ENCODE results near the gene KRT2.

The KRT2 gene

GRCh38 chr12:52688481-52688880, 36.5 kb upstream of the KRT2 start:
- Mint-ChIP-seq H3K9me3 (no peaks in the 10 kb centered on the region), H3K4me1 (peaks cover 68% of the 10 kb centered on the region), H3K27ac (no peak overlapping the region), H3K27me3 (no peaks in the 10 kb centered on the region), H3K4me3 (no peak overlapping the region), H3K36me3 (no peaks in the 10 kb centered on the region)

- H3K4me3 Mint-ChIP-seq: no peak overlapping the region
- H3K27me3 Mint-ChIP-seq: no peaks in the 10 kb centered on the region
- H3K9me3 Mint-ChIP-seq: no peaks in the 10 kb centered on the region
- H3K4me1 Mint-ChIP-seq: peaks cover 67% of the 10 kb centered on the region
- H3K36me3 Mint-ChIP-seq: no peaks in the 10 kb centered on the region
- no peak overlapping the region for H3K27ac Mint-ChIP-seq
Observed at GRCh38 chr12:52687497-52688385, 35.7 kb upstream of the KRT2 start.

- no peak overlapping the region for H3K4me3 Mint-ChIP-seq
- H3K27me3 Mint-ChIP-seq: no peaks in the 10 kb centered on the region
- H3K4me1 Mint-ChIP-seq: peaks cover 67% of the 10 kb centered on the region
- H3K27ac Mint-ChIP-seq: peak overlapping the region; percentile 36
- no peaks in the 10 kb centered on the region for H3K9me3 Mint-ChIP-seq
- H3K36me3 Mint-ChIP-seq: no peaks in the 10 kb centered on the region
Observed at GRCh38 chr12:52686756-52687487, 34.9 kb upstream of the KRT2 start.

- Mint-ChIP-seq H3K27ac (no peak overlapping the region), H3K9me3 (no peaks in the 10 kb centered on the region), H3K4me3 (no peak overlapping the region), H3K27me3 (no peaks in the 10 kb centered on the region), H3K4me1 (peaks cover 67% of the 10 kb centered on the region), H3K36me3 (no peaks in the 10 kb centered on the region)
Observed at GRCh38 chr12:52686063-52686462, 34.1 kb upstream of the KRT2 start.

GRCh38 chr12:52685406-52685890, 33.4 kb upstream of the KRT2 start:
- Mint-ChIP-seq H3K27me3 (no peaks in the 10 kb centered on the region), H3K9me3 (no peaks in the 10 kb centered on the region), H3K4me3 (no peak overlapping the region), H3K27ac (no peak overlapping the region), H3K4me1 (peaks cover 67% of the 10 kb centered on the region), H3K36me3 (no peaks in the 10 kb centered on the region)

- no peak overlapping the region for H3K27ac Mint-ChIP-seq
- no peaks in the 10 kb centered on the region for H3K36me3 Mint-ChIP-seq
- H3K27me3 Mint-ChIP-seq: no peaks in the 10 kb centered on the region
- H3K4me1 Mint-ChIP-seq: peaks cover 67% of the 10 kb centered on the region
- H3K4me3 Mint-ChIP-seq: no peak overlapping the region
- H3K9me3 Mint-ChIP-seq: no peaks in the 10 kb centered on the region
Observed at GRCh38 chr12:52684431-52684830, 32.4 kb upstream of the KRT2 start.

- H3K36me3 Mint-ChIP-seq: no peaks in the 10 kb centered on the region
- no peaks in the 10 kb centered on the region for H3K9me3 Mint-ChIP-seq
- no peak overlapping the region for H3K27ac Mint-ChIP-seq
- no peaks in the 10 kb centered on the region for H3K27me3 Mint-ChIP-seq
- H3K4me3 Mint-ChIP-seq: no peak overlapping the region
- H3K4me1 Mint-ChIP-seq: peaks cover 64% of the 10 kb centered on the region
Observed at GRCh38 chr12:52683575-52684300, 31.7 kb upstream of the KRT2 start.

GRCh38 chr12:52682938-52683574, 31.0 kb upstream of the KRT2 start:
- Mint-ChIP-seq H3K27ac (no peak overlapping the region), H3K27me3 (no peaks in the 10 kb centered on the region), H3K4me1 (peaks cover 67% of the 10 kb centered on the region), H3K4me3 (no peak overlapping the region), H3K9me3 (no peaks in the 10 kb centered on the region), H3K36me3 (no peaks in the 10 kb centered on the region)

GRCh38 chr12:52682381-52682660, 30.3 kb upstream of the KRT2 start:
- Mint-ChIP-seq H3K4me1 (peaks cover 65% of the 10 kb centered on the region), H3K27ac (peak overlapping the region; percentile 60), H3K36me3 (no peaks in the 10 kb centered on the region), H3K9me3 (no peaks in the 10 kb centered on the region), H3K27me3 (no peaks in the 10 kb centered on the region), H3K4me3 (no peak overlapping the region)

- H3K4me1 Mint-ChIP-seq: peaks cover 67% of the 10 kb centered on the region
- H3K36me3 Mint-ChIP-seq: no peaks in the 10 kb centered on the region
- H3K4me3 Mint-ChIP-seq: no peak overlapping the region
- H3K9me3 Mint-ChIP-seq: no peaks in the 10 kb centered on the region
- H3K27ac Mint-ChIP-seq: peak overlapping the region; percentile 60
- H3K27me3 Mint-ChIP-seq: no peaks in the 10 kb centered on the region
Observed at GRCh38 chr12:52681526-52682380, 29.7 kb upstream of the KRT2 start.

- Mint-ChIP-seq H3K4me1 (peaks cover 80% of the 10 kb centered on the region), H3K27ac (peak within 1 kb of the TSS; percentile 32), H3K4me3 (peak within 1 kb of the TSS; percentile 39), H3K9me3 (no peaks in the 10 kb centered on the region), H3K36me3 (no peaks in the 10 kb centered on the region), H3K27me3 (no peaks in the 10 kb centered on the region)
Observed at GRCh38 chr12:52680363-52680762, 28.4 kb upstream of the KRT2 start, which contains the start of gene KRT1. Gene KRT1 (minus strand): TSS chr12:52680407. CDS start chr12:52680348, 59 bp downstream.

GRCh38 chr12:52679875-52680274, 27.9 kb upstream of the KRT2 start:
- no peak overlapping the region for H3K27ac Mint-ChIP-seq
- peaks cover 80% of the 10 kb centered on the region for H3K4me1 Mint-ChIP-seq
- no peaks in the 10 kb centered on the region for H3K36me3 Mint-ChIP-seq
- no peaks in the 10 kb centered on the region for H3K27me3 Mint-ChIP-seq
- H3K9me3 Mint-ChIP-seq: no peaks in the 10 kb centered on the region
- no peak overlapping the region for H3K4me3 Mint-ChIP-seq

- Mint-ChIP-seq H3K36me3 (no peaks in the 10 kb centered on the region), H3K27me3 (no peaks in the 10 kb centered on the region)
Observed at GRCh38 chr12:52677671-52678070, 25.7 kb upstream of the KRT2 start.

GRCh38 chr12:52677126-52677525, 25.1 kb upstream of the KRT2 start:
- Mint-ChIP-seq H3K9me3 (no peaks in the 10 kb centered on the region), H3K27ac (peak overlapping the region; percentile 56), H3K27me3 (no peaks in the 10 kb centered on the region), H3K36me3 (no peaks in the 10 kb centered on the region), H3K4me1 (peaks cover 69% of the 10 kb centered on the region), H3K4me3 (peak overlapping the region; percentile 5)

More at GRCh38 chr12:52677671-52678070, 25.7 kb upstream of the KRT2 start:
- H3K4me3 Mint-ChIP-seq: no peak overlapping the region
- peaks cover 74% of the 10 kb centered on the region for H3K4me1 Mint-ChIP-seq
- H3K27ac Mint-ChIP-seq: no peak overlapping the region
- no peaks in the 10 kb centered on the region for H3K9me3 Mint-ChIP-seq
